H1 (cell line): ENCODE results near the gene TPSD1. TPM values are rescaled to one million over a fixed set of nuclear protein-coding genes. Genes with fewer than 3 reads are reported as not detected.

Experiments used
- HDAC2 ChIP-seq, 2 experiments: fragments of 300-600 bp in 1 of 2; sonication (generic) in 1 of 2; IDR thresholded peaks; 2 replicates each; pipeline ENCODE4 v1.6.1; 2011 to 2012; ENCODE audit warnings: low read depth in 2 of 2, low read length in 2 of 2, mild to moderate bottlenecking in 2 of 2, moderate library complexity in 2 of 2, borderline replicate concordance in 1 of 2, inconsistent platforms in 1 of 2
- PHF8 ChIP-seq: fragments of 200-600 bp; sonication (generic); conservative IDR thresholded peaks from 2 replicates; pipeline ENCODE4 v1.7.1; 2012; ENCODE audit warnings: low read depth, mild to moderate bottlenecking, inconsistent platforms, low read length, moderate library complexity
- POU5F1 ChIP-seq: IDR thresholded peaks from 2 replicates; pipeline ENCODE4 v1.6.1; 2011; ENCODE audit warnings: low read depth, mild to moderate bottlenecking, low read length, moderate library complexity
- RAD21 ChIP-seq, 2 experiments: IDR thresholded peaks in 1 of 2; conservative IDR thresholded peaks in 1 of 2; 2 replicates each; pipeline ENCODE4 v1.6.1; 2011; ENCODE audit warnings: low read depth in 2 of 2, low read length in 2 of 2, improper control_type of control experiment in 1 of 2, inconsistent platforms in 1 of 2, mild to moderate bottlenecking in 1 of 2, moderate library complexity in 1 of 2
- SIN3A ChIP-seq, 2 experiments: IDR thresholded peaks in 1 of 2; conservative IDR thresholded peaks in 1 of 2; 2 replicates each; pipeline ENCODE4 v1.6.1; 2011 to 2012; ENCODE audit warnings: low read length in 2 of 2, improper control_type of control experiment in 1 of 2, low read depth in 1 of 2, mild to moderate bottlenecking in 1 of 2
- SP4 ChIP-seq: IDR thresholded peaks from 2 replicates; pipeline ENCODE4 v1.6.1; 2012; ENCODE audit warnings: low read length, inconsistent platforms
- TBP ChIP-seq: IDR thresholded peaks from 2 replicates; pipeline ENCODE4 v1.6.1; 2011; ENCODE audit warnings: low read depth, low read length, improper control_type of control experiment
- polyA plus RNA-seq, 7 experiments: library from polyadenylated mRNA; depleted of rRNA in 3 of 7; stranded (reverse) in 5 of 7; unstranded in 2 of 7; fragments of >200 nt in 5 of 7; fragments of 200-250 nt in 2 of 7; gene quantifications; 1 replicate in 5 of 7; 2 replicates in 1 of 7; 4 replicates in 1 of 7; pipeline versions ENCODE4 v1.2.1 to v1.2.3, GENCODE V29; 2011 to 2013; ENCODE audit warnings: missing spikeins in 2 of 7, mixed read lengths in 2 of 7
- total RNA-seq: library from RNA; stranded (reverse); fragmentation: NEBNext Ultra II Directional; extraction: Animal tissue kit (Norgen Biotek cat#: 25700); gene quantifications from 2 replicates; pipeline ENCODE4 v1.2.1, GENCODE V29; 2021

Gene TPSD1
- total and polyA plus RNA-seq, 2 of the 8 experiments (the other 6 are each of a cell fraction or from before 2014, with no cell fraction given), result 0.26 TPM; not detected in 1

DNA sequence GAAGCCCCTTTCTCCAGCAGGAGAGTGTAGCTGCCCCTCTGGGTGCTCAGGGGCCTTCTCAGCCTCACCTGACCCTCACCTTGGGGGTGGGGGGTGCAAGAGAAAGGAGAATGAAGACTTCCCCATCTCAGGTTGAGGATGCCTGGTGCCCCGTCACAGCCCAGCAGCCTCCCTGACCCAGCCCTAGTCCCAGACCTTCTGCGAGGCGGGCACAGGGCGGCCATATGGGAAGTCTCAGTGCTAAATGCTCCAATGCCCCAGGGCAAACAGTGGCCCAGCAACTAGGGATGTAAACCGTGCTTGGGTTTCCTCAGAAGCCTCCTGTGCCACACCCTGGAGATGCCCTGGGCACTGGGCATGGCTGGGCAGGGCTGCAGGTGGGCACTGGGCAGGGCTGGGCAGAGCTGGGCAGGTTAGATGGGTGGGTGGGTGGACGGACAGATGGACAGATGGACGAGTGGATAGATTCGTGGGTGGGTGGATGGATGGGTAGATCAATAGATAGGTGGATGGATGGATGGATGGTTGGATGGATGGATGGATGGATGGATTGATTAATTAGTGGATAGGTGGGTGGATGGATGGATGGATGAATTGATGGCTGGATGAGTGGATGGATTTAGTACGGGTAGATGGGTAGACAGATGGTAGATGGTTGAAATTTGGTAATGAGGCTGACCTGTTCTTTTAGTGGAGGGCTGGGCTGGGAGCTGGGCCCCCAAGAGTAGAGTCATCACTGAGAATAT, 16.8 kb downstream of the TPSD1 start (continued):
- TF ChIP-seq HDAC2 (IDR thresholded peaks at IDR 0.05; ENCODE audit: borderline replicate concordance in 1 of 2, low read depth in 2 of 2, low read length in 2 of 2), result no peak
- no peak for TF ChIP-seq SP4
- no peak for TF ChIP-seq POU5F1
- no peak for TF ChIP-seq RAD21 (IDR thresholded peaks at IDR 0.05 in 1 of 2, conservative IDR thresholded peaks at IDR 0.05 in 1 of 2; ENCODE audit: low read depth in 2 of 2, low read length in 2 of 2)
- TF ChIP-seq TBP, result no peak
- TF ChIP-seq PHF8, result no peak
- no peak for TF ChIP-seq SIN3A (conservative IDR thresholded peaks at IDR 0.05 in 1 of 2, IDR thresholded peaks at IDR 0.05 in 1 of 2; ENCODE audit: low read depth in 1 of 2, low read length in 2 of 2)
